ENCODE data around the gene NAT14.
"Not testable (repeated sequence)": the region's sequence is repeated elsewhere in the genome, so short reads cannot be mapped to it uniquely, and the experiment has no call there.

NAT14 gene

DNA sequence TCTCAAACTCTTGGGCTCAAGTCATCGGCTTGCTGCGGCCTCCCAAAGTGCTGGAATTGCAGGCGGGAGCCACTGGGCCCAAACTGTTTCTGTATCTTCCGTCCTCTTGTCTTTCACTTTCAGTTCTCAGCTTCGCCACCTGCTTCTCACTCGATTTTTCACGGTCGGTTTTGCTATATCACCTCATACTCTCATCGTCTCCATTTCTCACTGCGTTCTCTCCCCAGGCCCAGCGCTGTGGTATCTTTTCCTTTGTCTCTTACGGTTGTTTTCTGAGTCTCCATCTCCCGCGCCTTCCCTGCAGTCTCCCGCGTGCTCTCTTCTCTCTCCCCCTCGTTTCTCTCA, 18.1 kb downstream of the NAT14 start:
- no peak for DNase-seq (ENCODE audit: low read depth in 3 of 3)

DNA sequence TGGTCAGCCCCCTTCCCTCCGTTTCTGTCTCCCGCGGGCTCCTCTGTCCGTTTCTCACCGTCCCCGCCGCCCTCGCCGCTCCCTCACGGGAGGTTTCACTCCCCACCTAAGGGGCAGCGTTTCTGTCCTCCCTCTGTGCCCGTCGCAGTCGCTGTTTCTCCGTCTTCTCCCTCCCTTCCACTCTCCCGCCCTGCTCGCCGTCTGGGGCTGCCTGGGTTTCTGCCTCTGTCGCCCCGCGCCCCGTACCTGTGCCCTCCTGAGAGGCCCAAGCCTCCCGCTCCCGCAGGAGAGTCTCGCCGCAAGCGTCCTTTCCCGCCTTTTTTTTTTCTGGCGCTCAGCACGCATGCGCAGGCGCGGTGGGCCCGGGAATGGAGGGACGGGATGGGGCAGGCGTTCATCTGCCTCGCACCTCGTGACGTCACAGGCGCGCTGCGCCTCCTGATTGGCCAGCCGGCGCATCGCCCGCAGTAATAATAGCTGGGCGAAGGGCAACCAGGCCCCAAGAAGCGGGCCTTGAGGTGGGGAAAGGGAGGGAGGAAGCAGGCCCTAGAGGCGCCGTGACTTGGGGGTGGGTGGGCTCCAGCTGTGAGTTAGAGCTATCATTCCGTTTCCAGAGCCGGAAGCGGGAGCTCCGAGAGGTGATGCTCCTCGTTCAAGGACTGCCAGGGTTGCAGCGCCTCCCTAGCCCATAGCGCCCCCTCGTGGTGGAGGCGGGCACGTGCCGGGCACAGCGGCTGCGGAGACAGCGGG, 18.7 kb downstream of the NAT14 start:
- DNase-seq (ENCODE audit: low read depth in 3 of 3) = peak; percentile 91

DNA sequence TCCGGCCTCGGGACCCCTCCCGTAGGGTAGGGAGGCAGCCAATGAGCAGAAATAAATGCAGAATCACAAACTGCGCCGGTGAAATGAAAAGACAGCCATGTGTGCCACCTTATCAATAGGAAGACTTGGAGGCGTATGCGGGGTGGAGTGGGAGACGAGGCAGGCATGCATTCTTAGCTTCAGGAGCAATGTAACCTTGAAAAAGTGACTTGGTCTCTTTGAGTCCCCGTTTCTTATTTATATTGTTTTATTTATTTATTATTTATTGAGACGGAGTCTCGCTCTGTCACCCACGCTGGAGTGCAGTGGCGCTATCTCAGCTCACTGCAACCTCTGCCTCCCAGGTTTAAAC, 19.2 kb downstream of the NAT14 start:
- DNase-seq (ENCODE audit: low read depth in 3 of 3) = no peak

DNA sequence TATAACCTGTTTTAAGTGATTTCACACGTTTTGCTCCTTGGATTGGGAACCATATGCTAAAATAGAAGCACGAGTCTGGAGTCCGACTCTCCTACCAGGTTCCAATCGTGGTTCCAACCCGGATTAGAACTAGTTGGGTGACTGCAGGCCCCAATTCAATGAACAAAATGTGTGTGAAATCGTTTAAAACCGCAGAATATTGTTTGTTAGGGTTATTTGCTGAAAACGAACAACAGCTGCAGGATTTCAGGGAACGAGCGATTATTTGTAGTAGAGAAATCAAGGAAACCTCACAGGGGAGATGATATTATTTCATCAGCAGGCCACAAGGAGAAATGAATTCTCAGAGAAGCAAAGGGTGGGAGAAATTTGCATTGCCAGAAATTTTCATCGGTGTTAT, 20.0 kb downstream of the NAT14 start:
- no peak for DNase-seq (ENCODE audit: low read depth in 3 of 3)

DNA sequence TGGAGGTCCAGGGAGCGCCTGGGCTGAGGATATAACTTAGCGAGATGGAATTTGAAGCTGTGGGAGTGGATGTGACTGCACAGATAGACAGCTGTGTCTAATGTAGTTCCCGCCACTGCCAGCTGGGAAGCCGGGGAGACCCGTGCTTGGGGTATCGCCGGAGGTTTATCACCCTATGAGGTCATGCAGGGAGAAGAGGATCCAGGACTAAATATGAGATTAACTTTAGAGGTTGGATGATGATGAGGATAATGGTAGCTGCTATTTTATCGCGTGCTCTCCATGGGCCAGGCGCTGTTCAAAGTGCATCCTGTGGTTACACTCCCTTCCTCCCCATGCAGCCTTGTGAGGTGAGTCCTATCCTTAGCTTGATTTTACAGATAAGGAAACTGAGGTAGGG, 23.1 kb downstream of the NAT14 start:
- DNase-seq (ENCODE audit: low read depth in 3 of 3) = no peak

DNA sequence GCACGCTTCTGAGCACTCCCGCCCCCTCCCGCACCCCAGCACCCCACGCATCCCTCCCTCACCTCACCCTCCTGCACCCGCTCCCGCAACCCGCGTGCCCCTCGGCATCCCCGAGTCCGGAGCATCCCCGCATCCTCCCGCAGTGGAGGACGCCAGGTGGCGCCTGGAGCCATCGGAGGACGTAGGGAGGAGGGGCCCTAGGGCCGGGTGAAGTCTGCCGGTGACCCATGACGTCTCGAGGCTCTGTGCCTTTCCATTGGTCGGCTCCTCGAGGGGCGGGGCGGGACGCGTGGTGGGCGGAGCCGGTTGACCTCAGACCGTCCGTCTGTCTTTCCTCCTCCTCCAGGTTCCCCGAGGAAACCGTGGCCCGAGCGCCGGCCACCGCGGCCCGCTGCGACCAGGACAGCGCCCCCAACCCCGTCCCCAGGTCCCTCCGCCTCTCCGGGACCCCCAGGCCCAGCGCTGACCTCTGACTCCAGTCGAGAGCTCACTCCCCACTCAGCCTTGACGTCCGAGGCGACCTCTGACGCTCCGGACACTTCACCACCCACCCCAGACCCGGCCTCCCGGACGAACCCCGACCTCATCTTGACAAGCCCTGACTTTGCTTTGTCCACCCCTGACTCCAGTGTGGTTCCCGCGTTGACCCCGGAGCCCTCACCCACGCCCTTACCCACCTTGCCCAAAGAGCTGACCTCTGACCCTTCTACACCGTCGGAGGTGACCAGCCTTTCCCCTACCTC, 32.1 kb downstream of the NAT14 start:
- DNase-seq (ENCODE audit: low read depth in 3 of 3) = peak; percentile 83 to 88 (median 86)

DNA sequence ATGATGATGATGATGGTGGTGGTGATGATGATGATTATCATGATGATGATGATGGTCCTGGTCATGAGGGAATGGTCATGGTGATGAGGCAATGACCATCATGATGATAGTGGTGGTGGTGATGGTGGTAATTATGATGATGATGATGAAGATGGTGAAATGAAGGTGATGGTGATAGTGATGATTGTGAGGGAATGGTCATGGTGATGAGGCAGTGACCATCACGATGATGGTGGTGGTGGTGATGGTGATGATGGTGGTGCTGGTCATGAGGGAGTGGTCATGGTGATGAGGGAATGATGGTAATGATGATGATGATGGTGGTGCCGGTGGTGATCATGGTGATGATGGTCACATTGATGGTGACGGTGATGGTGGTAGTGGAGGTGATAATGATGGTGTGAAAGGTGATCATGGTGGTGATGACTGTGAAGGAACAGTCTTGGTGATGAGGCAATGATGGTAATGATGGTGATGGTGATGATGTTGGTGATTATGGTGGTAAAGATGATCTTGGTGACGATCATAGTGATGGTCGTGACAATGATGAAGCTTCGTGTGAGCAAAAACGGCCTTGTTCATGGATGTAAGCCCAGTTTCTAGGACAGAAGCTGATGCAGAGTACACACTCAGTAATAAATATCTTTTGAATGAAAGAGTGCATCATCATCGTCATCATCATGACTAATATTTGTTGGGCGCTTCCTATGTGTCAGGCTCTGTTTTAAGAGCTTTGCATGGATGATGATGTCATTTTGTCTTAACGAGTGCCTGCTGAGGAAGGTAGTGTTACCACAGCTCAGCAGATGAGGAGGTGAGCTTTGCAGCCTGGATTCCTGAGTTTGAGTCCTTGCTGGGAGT, 34.7 kb downstream of the NAT14 start:
- DNase-seq (ENCODE audit: low read depth in 3 of 3) = no peak

DNA sequence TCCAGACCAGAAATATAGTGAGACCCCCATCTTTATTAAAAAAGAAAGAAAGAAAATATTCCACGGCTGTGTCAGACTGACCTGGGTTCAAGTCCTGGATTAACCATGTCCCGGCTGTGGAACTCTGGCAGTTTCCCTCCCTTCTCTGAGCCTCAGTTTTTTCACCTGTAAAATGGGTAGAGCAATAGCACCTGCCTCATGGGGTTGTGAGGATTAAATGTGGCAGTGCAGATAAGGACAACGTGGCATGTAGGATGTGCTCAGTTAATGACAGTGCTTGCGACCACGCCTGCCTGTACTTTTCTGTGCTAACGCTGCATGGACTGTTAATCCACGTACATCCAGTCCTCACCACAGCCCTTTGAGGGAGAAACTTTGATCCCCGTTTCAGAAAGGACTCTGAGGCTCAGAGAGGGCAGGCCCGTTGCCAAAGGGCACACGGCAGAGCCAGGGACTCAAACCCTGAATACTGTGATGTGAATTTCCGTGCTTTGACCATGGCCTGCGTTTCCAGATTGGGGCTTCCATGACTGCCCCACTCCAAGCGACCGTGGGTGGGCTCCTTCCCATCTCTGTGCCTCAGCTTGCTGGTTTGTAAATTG, 35.8 kb downstream of the NAT14 start:
- no peak for DNase-seq (ENCODE audit: low read depth in 3 of 3)

DNA sequence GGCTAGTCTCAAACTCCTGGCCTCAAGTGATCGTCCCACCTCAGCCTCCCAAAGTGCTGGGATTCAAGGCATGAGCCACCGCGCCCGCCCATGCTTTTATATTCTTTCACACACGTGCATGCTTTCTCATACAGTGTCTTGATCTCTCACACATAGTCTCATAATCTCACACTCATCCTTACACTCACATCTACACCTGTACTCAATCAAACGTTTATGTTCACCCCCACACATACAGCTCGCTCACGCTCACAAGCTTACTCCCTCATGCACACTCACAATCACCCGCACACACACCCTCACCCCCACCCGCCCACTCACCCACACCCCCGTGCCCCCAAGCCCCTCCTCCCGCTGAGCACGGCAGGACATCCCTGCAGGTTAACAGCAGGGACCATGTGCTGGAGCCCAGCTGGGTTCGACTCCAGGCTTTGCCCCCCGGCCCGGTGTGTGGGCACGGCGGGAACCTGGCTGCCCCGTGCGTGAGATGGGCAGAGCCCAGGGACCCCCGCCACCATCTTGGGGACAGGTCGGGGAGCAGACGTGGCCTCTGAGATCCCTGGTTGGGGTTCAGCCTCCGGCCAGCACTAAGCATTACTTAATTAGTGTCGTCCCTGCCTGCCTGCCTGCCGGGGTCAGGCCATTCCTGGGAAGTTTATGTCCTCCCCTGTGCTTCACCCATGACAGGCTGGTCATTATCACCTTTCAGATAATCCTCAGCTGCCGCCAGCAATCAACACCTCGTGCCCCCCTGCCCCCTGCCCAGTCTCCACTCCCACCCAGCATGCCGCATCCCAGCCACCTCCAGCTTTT, 40.5 kb downstream of the NAT14 start:
- no peak for DNase-seq (ENCODE audit: low read depth in 3 of 3)

DNA sequence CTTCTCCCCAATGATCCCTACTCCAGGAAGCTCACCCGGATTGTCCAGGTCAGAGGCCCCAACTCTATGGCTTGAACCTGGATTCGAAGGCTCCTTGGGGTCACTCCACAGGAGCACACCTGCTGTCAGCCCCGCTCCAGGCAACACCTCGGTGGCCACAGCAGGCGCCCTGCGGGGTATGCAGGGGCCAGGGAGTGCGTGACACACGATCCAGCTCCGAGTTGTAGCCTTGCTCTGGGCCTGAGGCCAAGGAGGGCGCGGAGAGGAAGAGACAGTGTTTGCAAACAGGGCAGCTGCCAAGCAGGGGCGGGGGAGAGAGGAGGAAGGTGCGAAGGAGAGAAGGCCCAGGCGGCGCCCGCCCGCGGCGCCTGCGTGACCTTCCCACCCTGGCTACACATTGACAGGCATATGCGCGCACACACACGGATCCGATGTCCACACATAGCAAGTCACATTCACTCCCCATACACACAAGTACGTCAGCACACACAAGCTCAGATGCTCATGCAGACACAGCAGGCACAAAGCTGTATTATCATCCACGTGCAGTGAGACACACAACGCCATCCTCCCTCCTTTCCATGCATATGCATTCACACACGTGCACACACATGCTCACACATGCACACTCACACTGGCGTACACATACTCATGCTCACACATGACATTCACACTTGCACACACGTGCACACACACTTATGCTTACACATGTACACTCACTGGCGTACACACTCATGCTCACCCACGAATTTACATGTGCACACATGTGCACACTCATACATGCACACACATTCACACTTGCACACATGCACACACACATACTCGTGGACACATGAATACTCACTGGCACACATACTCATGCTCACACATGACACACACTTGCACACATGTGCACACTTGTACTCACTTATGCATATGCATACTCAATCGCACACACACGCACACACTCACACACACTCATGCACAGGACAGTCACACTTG, 41.5 kb downstream of the NAT14 start:
- DNase-seq (ENCODE audit: low read depth in 3 of 3) = no peak

DNA sequence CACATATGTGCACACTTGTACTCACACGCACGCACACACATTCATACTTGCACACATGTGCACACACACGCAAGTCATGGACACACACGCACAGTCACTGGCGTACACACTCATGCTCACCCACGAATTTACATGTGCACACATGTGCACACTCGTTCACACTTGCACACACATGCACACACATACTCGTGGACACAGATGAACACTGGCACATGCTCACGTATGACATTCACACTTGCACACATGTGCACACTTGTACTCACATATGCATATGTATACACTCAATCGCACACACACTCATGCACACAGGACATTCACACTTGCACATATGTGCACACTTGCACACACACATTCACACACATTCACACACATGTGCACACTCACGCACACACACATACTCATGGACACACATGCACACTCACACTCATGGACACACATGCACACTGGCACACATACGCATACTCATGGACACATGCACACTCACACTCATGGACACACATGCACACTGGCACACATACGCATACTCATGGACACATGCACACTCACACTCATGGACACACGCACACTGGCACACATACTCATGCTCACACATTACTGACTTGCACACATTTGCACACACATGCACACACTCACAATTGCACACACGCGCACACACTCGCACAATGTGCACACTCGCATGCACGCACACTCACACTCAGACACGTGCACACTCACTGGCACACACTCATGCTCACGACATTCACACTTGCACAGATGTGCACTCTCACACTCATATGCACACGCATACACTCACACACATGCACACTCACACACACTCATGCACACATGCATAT, 42.4 kb downstream of the NAT14 start:
- no peak for DNase-seq (ENCODE audit: low read depth in 3 of 3)

DNA sequence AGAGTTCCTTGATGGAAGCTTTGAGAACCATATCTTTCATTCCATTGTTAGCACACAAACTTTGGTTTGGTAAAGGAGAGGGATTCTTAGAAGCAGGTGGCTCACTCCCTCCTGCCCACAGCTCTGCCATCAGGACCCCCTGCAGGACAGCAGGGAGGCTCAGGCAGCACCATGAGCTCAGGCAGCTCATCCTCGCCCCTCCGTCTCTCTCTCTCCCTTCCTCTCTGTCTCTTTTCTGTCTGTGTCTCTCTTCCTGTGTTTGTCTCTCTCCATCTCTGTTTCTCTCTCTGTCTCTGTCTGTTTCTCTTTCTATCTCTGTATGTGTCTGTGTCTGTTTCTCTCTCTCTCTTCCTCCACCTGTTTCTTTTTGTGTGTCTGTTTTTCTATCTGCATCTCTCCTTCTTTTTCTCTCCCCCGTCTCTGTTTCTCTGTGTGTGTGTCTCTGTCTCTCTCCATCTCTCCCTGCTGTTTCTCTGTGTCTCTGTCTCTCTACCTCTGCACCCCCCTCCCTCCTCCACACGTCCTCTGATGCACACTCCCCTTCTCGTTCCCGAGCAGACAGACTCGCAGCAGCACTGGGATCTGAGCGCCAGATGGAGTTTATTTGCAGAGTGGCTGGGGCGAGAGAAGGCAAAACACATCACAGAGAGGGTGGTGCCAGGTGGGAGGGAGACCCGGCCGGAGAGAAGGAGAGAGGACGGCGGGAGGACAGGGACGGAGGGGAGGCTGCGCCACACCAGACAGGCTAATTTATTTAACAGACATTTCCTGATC, 43.2 kb downstream of the NAT14 start:
- no peak for DNase-seq (ENCODE audit: low read depth in 3 of 3)

DNA sequence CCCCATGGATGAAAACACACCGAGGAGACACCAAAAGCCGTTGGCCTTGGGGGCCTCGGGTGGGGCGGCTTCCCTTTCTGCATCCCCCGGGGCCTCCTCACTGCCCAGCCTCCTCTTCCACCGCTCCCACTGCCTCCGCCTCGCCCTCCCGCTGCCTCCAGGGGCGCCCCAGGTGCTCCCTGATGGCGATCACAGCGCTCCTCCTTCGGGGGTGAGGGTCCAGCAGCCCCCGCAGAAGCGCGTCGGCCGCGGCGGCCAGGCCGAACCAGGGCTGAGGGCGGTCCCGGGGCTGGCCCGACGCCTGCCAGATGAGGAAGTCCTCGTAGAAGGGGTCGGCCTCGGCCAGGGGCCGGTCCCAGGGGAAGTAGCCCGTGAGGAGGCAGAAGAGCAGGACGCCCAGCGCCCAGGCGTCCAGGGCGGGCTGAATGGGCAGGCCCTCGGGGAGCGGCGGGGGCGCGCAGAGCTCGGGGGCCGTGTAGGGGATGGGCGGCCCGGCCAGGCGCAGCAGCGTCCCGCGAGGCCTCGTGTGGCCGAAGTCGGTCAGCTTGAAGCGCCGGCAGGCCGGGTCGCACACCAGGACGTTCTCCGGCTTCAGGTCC, 44.7 kb downstream of the NAT14 start:
- no peak for DNase-seq (ENCODE audit: low read depth in 3 of 3)

DNA sequence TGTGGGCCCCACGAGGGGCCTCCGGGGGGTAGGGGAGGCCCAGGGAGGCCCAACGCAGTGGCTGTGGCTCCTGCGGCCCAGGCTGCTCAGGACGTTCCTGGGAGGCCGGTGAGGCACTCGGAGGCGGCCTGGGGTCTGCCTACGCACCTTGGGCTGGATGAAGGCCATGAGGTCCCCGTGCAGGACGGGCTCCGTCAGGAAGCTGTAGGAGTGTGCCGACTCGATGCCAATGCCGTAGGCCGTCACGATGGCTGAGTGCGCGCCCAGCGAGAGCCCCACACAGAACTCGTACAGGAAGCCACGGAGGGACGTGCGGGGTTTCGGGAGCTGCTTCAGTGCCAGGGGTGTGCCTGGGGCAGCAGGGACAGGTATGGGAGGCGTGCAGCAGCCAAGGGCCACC, 46.0 kb downstream of the NAT14 start:
- DNase-seq (ENCODE audit: low read depth in 3 of 3) = no peak

DNA sequence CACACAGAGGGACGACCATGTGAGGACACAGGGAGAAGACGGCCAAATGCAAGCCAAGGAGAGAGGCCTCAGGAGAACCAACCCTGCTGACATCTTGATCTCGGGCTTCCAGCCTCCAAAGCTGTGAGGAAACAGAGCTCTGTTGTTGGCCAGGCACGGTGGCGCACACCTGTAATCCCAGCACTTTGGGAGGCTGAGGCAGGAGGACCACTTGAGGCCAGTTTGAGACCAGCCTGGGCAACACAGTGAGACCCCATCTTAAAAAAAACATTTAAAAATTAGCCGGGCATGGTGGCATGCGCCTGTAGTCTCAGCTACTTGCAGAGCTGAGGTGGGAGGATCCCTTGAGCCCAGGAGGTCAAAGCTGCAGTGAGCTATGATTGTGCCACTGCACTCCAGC, 49.3 kb downstream of the NAT14 start:
- DNase-seq (ENCODE audit: low read depth in 3 of 3) = not testable (repeated sequence)

DNA sequence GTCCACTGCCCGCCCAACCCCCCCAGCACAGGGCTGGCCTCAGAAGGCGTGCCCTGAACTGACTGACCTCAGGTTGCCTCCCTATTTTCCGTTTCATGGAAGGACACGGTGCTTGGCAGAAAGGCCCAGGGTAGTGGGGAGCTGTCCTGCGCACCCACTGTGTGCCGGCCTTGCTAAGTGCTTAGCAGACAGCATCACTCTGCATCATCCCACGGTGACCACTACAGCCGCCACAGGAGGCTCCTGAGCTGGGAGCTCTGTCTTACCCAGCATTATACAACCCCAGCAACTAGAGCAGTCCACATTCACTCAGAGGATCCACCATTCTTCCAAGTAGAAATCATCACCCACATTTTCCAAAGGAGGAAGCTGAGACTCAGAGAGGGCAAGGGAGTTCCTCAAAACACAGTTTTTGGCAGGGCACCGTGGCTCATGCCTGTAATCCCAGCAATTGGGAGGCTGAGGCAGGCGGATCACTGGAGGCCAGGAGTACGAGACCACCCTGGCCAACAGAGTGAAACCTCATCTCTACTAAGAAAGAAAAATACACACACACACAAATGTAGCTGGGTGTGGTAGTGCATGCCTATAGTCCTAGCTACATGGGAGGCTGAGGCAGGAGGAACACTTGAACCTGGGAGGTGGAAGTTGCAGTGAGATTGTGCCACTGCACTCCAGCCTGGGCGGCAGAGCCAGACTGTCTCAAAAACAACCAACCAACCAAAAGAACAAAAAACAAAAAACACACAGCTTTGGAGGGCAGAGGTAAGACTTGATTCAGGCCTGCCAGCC, 50.4 kb downstream of the NAT14 start:
- DNase-seq (ENCODE audit: low read depth in 3 of 3) = no peak

DNA sequence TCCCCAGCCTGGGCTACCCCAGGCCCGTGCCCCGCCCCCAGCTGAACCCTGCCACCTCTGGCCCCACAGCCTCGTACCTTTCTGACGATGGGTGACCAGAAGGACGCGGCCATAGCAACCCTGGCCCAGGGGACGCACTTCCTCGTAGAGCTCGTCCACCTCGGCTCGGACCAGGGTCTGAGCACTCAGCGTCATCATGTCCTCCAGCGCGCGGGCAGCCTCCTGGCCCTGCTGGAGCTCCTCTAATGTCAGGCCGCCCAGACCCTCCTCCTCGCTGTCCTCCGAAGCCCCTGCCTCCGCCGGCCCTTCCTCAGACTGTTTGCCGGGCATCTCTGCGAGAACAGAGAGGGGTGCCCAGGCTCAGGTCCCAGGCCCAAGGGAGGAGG, 51.0 kb downstream of the NAT14 start:
- DNase-seq (ENCODE audit: low read depth in 3 of 3) = no peak

Measured in stimulated activated CD4-positive, alpha-beta T cell treated with anti-CD3 and anti-CD28 coated beads, TNF-alpha, amount 100 ng/mL, for 24 hours (primary cell).